IPS-18c (cell line): ENCODE results near the gene TRPM3.

Source experiments
- H3K4me3 ChIP-seq: 2 replicates; pipeline ENCODE4 v1.7.0; 2013; ENCODE audit warnings: low read depth, mild to moderate bottlenecking, low read length, moderate library complexity; ENCODE audit not compliant: insufficient read depth
- H3K9me3 ChIP-seq: one replicate; pipeline ENCODE4 v1.6.1; 2013; ENCODE audit warnings: mild to moderate bottlenecking, low read length, moderate library complexity; ENCODE audit not compliant: control insufficient read depth, insufficient read depth

The TRPM3 gene

GRCh38 chr9:70566066-70566465 is 555.4 kb downstream of the TRPM3 start:
- no peaks in the 10 kb centered on the region for H3K9me3 ChIP-seq
- no peak overlapping the region for H3K4me3 ChIP-seq

GRCh38 chr9:70564468-70565335 is 556.7 kb downstream of the TRPM3 start:
- no peak overlapping the region for H3K4me3 ChIP-seq
- no peaks in the 10 kb centered on the region for H3K9me3 ChIP-seq

- Histone ChIP-seq H3K9me3 (no peaks in the 10 kb centered on the region), H3K4me3 (no peak overlapping the region)
Observed at GRCh38 chr9:70563431-70564204, 557.8 kb downstream of the TRPM3 start.

GRCh38 chr9:70563010-70563409 is 558.4 kb downstream of the TRPM3 start:
- no peaks in the 10 kb centered on the region for H3K9me3 ChIP-seq
- no peak overlapping the region for H3K4me3 ChIP-seq

- H3K9me3 ChIP-seq = no peaks in the 10 kb centered on the region
Observed at GRCh38 chr9:70561786-70562395, 559.5 kb downstream of the TRPM3 start.

GRCh38 chr9:70561111-70561510 is 560.3 kb downstream of the TRPM3 start:
- H3K9me3 ChIP-seq = no peaks in the 10 kb centered on the region
- no peak overlapping the region for H3K4me3 ChIP-seq

More at GRCh38 chr9:70561786-70562395, 559.5 kb downstream of the TRPM3 start:
- no peak overlapping the region for H3K4me3 ChIP-seq

- Histone ChIP-seq H3K9me3 (no peaks in the 10 kb centered on the region), H3K4me3 (no peak overlapping the region)
Observed at GRCh38 chr9:70559102-70559501, 562.3 kb downstream of the TRPM3 start.

- H3K9me3 ChIP-seq = no peaks in the 10 kb centered on the region
- no peak overlapping the region for H3K4me3 ChIP-seq
Observed at GRCh38 chr9:70557661-70558369, 563.6 kb downstream of the TRPM3 start.

GRCh38 chr9:70556771-70557170 is 564.6 kb downstream of the TRPM3 start:
- Histone ChIP-seq H3K4me3 (no peak overlapping the region), H3K9me3 (no peaks in the 10 kb centered on the region)

- Histone ChIP-seq H3K9me3 (peaks cover 2% of the 10 kb centered on the region), H3K4me3 (no peak overlapping the region)
Observed at GRCh38 chr9:70554881-70555280, 566.5 kb downstream of the TRPM3 start.

- Histone ChIP-seq H3K9me3 (peaks cover 2% of the 10 kb centered on the region), H3K4me3 (no peak overlapping the region)
Observed at GRCh38 chr9:70553707-70554673, 567.4 kb downstream of the TRPM3 start.

GRCh38 chr9:70552561-70552960 is 568.9 kb downstream of the TRPM3 start:
- H3K4me3 ChIP-seq = no peak overlapping the region
- H3K9me3 ChIP-seq = peaks cover 2% of the 10 kb centered on the region

- Histone ChIP-seq H3K9me3 (peaks cover 2% of the 10 kb centered on the region), H3K4me3 (no peak overlapping the region)
Observed at GRCh38 chr9:70551801-70552200, 569.6 kb downstream of the TRPM3 start.

GRCh38 chr9:70551396-70551795 is 570.0 kb downstream of the TRPM3 start:
- Histone ChIP-seq H3K4me3 (no peak overlapping the region), H3K9me3 (peaks cover 2% of the 10 kb centered on the region)

GRCh38 chr9:70549926-70550325 is 571.5 kb downstream of the TRPM3 start:
- Histone ChIP-seq H3K9me3 (peaks cover 2% of the 10 kb centered on the region), H3K4me3 (no peak overlapping the region)

GRCh38 chr9:70542311-70542931 is 579.0 kb downstream of the TRPM3 start:
- Histone ChIP-seq H3K4me3 (no peak overlapping the region), H3K9me3 (no peaks in the 10 kb centered on the region)
